ENCODE measurements around the gene CCNG2.

CCNG2 gene

GRCh38 chr4:77217526-77217925, 60.5 kb downstream of the CCNG2 start:
- no peak overlapping the region for H3K27ac Mint-ChIP-seq
- no peak for ATAC-seq (ENCODE audit: low read depth)

GRCh38 chr4:77219266-77219665, 62.3 kb downstream of the CCNG2 start:
- peaks cover 2% of the 10 kb centered on the region for H3K36me3 Mint-ChIP-seq
- ATAC-seq (ENCODE audit: low read depth) (no peak), DNase-seq (ENCODE audit: low spot score in 2 of 2) (no peak)
- H3K27ac Mint-ChIP-seq: no peak overlapping the region
- no peak overlapping the region for H3K4me3 Mint-ChIP-seq
- H3K9me3 Mint-ChIP-seq: no peaks in the 10 kb centered on the region
- no peaks in the 10 kb centered on the region for H3K4me1 Mint-ChIP-seq
- peaks cover 2% of the 10 kb centered on the region for H3K27me3 Mint-ChIP-seq

More at GRCh38 chr4:77217526-77217925, 60.5 kb downstream of the CCNG2 start:
- H3K4me3 Mint-ChIP-seq: no peak overlapping the region
- H3K27me3 Mint-ChIP-seq: peaks cover 2% of the 10 kb centered on the region
- DNase-seq (ENCODE audit: low spot score in 2 of 2): no peak
- H3K9me3 Mint-ChIP-seq: no peaks in the 10 kb centered on the region
- H3K4me1 Mint-ChIP-seq: no peaks in the 10 kb centered on the region
- peaks cover 4% of the 10 kb centered on the region for H3K36me3 Mint-ChIP-seq
